H54 (cell line): Measurements from ENCODE around the gene SDK1.
"Not testable (repeated sequence)": the region's sequence is repeated elsewhere in the genome, so short reads cannot be mapped to it uniquely, and the experiment has no call there.

Source experiments
- DNase-seq: peaks from one replicate; pipeline ENCODE4 v3.0.0; 2011; ENCODE audit warnings: low spot score, mixed read lengths; ENCODE audit not compliant: insufficient read length
- FAIRE-seq: peaks from 3 replicates; lab custom pipeline; 2011; peaks lifted over from hg19 to GRCh38; lab: Jason Lieb, UNC
- POLR2A ChIP-seq: IDR thresholded peaks from 2 replicates; pipeline ENCODE4 v1.6.1; 2011; ENCODE audit warnings: low read depth, mild to moderate bottlenecking, low read length

The SDK1 gene

DNA sequence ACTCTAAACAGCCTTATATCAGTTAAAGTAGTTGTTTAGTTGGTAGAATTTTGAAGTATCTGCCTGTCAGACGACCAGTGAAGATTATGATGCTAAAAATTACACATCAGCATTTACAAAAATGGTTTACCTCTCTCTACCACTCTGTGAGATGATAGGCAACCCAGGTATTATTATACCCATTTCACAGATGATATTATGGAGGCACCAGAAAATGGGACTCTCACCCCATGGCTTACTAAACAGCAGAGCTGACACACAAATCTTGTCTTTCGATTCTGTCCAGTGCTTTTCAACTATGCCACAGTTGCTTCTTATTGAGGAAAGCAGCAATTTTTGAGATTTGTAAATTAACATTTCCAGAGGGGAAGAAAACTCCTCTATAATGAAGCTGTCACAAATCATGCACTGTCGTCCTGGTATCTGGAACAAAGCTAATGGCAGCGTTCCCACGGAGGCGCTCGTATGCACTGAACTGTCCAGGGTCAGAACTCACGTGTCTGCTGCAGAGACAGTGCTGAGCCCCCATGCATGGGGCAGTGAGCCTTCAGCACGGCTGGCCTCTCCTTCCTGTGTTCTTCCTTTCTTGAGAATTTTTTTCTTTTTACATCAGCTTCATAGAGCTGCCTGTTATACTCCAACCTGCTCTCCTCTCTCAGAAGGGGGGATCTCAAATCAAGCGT lies 381.1 kb downstream of the SDK1 start:
- TF ChIP-seq POLR2A = no peak
- DNase-seq (no peak), FAIRE-seq (no peak)

DNA sequence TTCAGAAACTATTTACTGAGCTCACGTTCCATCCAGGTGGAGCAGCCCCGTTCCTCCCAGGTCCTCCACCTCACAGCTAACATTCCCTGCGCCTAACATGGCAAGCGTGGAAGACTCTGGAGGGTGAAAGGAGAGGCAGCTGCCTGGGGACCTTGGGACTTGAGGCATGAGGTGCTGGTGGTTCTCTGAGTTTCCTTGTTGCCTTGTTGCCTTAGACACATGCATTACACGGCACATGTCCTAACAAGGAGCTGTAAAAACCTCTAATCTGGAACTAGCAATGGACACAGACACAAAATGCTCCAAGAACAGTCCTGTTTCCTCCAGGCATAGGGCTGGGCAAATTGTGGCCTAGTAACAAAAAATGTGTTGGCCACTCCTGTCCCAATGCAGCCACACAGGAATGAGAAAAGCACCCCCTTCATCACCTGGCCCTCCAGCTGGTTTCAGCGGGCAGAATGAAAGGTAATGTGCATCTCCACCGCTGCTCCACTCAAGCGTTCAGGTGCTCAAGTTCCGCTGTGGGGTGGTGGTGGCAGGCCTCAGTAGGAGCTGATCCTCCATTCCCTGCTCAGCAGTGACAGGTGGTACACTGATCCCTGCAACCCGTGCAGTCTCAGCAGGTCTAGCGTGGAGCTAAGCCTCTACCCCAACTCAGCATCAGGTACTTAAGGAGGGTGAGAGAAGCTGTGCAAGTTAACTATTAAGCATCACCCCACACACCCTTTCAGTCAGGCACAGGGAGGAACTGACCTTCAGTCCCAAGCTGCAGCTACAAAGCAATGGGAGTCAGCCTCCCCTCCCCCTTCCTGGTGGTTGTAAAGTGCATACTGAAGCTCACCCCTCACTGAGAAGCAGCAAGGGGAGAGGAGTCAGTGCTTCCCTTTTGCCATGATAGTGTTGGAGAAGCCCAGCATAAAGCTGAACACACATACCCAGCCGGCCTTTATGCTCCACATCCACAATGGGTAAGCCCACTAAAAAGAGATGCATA lies 382.8 kb downstream of the SDK1 start:
- FAIRE-seq (no peak), DNase-seq (no peak)
- no peak for TF ChIP-seq POLR2A

GRCh38 chr7:3688071-3688470 lies 387.0 kb downstream of the SDK1 start:
- FAIRE-seq = no peak
- no peak for TF ChIP-seq POLR2A
- no peak for DNase-seq

GRCh38 chr7:3688842-3689241 lies 387.8 kb downstream of the SDK1 start:
- no peak for DNase-seq
- TF ChIP-seq POLR2A = no peak
- FAIRE-seq = no peak

DNA sequence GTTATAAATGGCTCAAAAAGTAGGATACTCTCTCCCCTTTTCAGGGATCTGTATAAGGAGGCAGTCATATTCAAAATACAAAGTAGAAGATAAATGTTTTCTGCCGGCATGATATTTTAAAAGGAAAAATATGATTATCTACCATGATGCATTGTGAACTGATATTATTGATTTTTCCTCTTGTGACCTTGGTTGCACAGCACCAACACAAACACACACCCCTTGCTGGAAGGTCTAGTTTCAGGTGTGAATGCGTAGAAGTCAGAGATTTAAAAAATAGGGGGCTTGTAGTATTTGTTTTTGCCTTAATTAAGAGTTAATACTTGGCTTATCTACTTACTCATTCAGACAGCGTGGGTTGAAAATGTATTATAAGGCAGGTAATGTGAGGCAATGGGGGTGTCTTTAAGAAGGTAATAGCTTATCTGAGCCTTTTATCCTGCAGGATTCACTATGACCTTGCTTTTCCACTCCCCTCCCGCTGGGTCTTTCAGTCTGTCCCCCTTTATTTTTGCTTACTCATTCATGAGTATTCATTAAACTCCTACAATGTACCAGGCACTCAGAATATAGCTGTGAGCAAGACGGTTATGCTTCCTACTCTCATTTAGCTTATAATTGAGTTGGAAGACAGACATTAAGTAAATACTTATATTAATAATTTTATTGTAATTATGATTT lies 390.6 kb downstream of the SDK1 start:
- TF ChIP-seq POLR2A = no peak
- FAIRE-seq = no peak
- no peak for DNase-seq

DNA sequence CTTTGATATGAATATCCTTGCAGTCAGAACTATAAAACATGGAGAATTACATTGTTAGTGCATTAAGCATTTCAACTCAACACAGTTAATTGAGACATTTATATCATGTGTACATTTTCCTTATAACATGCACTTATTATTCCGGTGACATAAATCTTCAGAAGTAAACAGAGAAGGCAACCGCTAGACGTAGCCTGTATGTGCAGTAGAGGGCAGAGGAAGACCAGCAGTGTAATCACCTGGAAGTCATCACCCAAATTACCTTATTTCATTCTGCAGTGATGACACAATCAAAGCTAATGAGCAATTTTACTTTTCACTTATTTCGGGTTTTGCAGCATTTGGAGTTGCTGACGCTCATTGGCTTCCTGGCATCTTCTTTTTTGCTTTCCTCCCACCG lies 394.6 kb downstream of the SDK1 start:
- FAIRE-seq (peak; percentile 53), DNase-seq (no peak)
- no peak for TF ChIP-seq POLR2A

DNA sequence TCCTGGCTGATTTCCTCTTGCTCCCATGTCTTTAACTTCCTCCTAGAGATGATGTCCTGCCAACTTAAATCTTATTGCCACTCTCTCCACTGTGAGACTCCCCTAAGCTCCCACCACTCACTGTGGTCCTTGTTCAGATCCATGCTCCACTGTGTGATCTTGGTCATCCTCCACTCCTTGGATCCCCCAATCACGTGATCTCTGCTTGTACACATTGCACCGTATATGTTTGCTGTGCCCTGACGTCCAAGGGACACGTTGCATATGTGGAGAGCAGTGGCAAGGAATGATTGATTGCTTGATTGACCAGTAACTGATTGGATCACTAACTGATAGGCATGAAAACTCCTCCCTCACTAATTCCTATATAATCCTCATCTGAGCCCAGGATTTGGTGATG lies 395.1 kb downstream of the SDK1 start:
- FAIRE-seq = no peak
- no peak for TF ChIP-seq POLR2A

DNA sequence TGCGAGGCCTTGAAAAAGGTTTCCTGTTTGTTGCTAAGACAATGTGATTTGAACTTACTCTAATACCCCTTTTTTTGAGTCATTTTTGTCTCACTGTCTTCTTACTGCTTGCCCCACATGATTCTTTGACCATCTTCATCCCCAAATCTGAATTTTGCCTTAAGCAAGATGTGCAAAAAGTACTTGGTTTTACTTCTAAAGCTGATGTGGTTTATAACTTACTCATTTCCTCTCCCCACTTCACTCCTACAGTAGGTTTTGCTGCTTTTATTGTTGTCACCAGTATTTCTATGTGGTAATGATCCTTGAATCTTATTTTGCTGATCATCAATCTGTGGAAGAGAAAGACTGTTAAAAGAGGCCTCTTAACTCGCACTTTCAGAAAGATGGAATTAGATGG lies 396.4 kb downstream of the SDK1 start:
- no peak for DNase-seq
- TF ChIP-seq POLR2A = no peak
- FAIRE-seq = no peak

More for the DNA sequence above, 395.1 kb downstream of the SDK1 start:
- no peak for DNase-seq

- TF ChIP-seq POLR2A = no peak
- FAIRE-seq (no peak), DNase-seq (no peak)
These were observed 404.2 kb downstream of the SDK1 start for GRCh38 chr7:3705258-3705657.

DNA sequence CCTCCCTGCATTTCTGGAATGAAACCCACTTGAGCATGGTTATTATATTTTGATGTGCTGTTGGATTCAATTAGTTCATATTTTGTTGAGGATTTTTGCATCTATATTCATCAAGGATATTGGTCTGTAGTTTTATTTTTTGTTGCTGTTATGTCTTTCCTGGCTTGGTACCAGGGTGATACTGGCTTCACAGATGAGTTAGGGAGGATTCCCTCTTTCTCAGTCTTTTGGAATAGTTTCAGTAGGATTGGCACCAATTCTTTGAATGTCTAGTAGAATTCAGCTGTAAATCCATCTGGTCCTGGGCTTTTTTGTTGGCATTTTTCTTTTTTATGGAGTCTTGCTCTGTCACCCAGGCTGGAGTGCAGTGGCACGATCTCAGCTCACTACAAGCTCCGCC lies 405.0 kb downstream of the SDK1 start:
- FAIRE-seq, DNase-seq: not testable (repeated sequence)

- DNase-seq = no peak
- no peak for FAIRE-seq
- no peak for TF ChIP-seq POLR2A
These were observed 409.1 kb downstream of the SDK1 start for GRCh38 chr7:3710122-3710521.

DNA sequence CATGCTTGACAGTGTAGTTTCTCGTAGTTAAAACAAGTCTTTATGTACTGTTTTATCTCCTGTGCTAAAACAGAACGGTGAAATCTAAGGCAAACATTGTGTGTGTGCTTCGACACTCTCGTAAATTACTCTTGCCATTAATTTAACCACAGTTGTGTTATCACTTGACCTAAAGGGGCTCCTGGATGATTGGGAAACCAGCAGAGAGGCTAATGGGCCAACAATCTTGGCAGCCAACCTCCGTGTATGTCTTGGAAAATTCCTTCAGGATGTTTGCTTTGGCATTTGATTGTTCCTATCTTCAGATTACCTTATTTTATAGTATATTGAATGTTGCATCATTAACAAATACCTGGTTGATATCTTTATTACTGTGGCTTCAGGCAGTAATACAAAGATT lies 409.5 kb downstream of the SDK1 start:
- no peak for TF ChIP-seq POLR2A
- FAIRE-seq (no peak), DNase-seq (no peak)

GRCh38 chr7:3712841-3713240 lies 411.8 kb downstream of the SDK1 start:
- DNase-seq (no peak), FAIRE-seq (no peak)
- TF ChIP-seq POLR2A = no peak

DNA sequence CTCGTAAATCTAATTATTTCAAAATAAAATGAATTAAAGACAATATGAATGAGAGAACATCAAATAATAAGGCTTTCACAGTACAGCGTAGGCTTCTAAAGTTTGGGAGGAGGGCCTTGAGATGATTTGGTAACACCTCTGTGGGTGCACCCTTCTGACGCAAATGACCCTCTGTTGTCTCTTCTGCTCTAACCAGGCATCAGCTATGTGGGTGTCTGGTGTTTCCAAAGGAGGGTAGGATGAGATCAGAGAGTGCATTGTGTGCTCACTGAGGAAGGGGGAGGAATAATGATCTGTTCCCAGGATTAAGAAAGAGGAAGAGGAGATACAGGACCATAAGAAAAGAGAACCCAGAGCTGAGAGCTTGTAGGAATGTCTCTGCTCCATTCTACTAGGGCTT lies 420.4 kb downstream of the SDK1 start:
- no peak for FAIRE-seq
- no peak for DNase-seq
- TF ChIP-seq POLR2A = no peak
